SIG-M5 (cell line): ENCODE measurements around the gene RBBP8NL.

Experiments
- DNase-seq: peaks from one replicate; lab custom pipeline; 2025; lab: John Stamatoyannopoulos, UW

The RBBP8NL gene

GRCh38 chr20:62461157-62461556, 33.8 kb upstream of the RBBP8NL start:
- no peak for DNase-seq

- no peak for DNase-seq
These were observed 33.3 kb upstream of the RBBP8NL start for GRCh38 chr20:62460678-62461077.

DNA sequence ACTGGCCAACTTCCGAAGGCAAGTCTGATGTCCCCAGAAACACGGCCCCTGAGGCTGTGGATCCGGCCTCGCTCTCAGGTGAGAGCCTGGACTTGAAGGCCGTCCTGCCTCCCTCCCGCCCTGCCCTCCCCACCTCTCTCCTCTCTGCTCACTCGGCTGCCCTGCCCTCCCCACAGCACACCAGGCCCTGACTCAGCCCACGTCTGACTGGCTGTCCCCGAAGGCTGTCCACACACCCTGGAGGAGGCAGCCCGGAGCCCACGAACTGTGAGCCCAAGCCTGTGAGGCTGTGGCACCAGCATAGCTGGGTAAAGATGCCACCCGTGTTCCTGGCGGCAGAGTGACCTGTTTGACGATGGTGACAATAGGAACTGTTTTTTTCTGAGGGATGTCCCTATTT, 32.1 kb upstream of the RBBP8NL start:
- DNase-seq: no peak

GRCh38 chr20:62458275-62459251, 31.2 kb upstream of the RBBP8NL start:
- no peak for DNase-seq

GRCh38 chr20:62457831-62458230, 30.5 kb upstream of the RBBP8NL start:
- no peak for DNase-seq

- DNase-seq: no peak
These were observed 29.8 kb upstream of the RBBP8NL start for GRCh38 chr20:62457098-62457497.

GRCh38 chr20:62455929-62456328, 28.6 kb upstream of the RBBP8NL start:
- DNase-seq: no peak

DNA sequence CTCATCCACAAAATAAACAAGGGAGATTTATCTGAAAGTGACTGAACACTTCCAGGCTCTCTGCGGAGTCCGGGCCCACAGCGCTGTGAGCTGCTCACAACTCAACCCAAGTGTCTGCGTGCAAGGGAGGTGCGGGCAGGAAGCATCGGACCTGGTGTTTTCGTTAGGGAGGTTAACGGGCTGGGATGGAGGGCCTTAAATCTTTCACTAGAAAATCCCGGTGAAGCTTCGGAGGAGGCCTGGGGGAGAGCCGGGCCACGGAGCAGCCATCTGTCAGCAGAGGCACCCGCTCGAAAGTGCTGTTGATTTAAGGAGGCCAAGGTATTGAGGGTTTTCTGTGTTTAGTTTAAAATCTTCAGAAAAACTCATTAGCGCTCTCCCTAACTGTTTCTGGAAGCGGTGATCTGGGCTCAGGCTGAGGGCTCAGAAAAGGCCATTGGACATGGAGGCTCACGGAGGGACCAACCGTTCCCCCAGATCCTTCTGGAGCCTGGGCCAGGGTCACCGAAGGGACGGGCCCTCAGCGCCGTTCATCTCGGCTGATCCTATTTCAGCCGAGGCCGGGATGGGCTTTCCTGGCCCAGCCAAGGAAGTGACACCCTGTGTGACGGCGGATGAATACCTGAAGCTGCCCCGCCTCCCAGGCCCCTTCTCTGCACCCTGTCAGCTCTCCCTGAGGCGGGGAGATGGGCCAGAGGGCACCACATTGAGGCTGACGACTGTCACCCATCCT, 27.7 kb upstream of the RBBP8NL start:
- no peak for DNase-seq

DNA sequence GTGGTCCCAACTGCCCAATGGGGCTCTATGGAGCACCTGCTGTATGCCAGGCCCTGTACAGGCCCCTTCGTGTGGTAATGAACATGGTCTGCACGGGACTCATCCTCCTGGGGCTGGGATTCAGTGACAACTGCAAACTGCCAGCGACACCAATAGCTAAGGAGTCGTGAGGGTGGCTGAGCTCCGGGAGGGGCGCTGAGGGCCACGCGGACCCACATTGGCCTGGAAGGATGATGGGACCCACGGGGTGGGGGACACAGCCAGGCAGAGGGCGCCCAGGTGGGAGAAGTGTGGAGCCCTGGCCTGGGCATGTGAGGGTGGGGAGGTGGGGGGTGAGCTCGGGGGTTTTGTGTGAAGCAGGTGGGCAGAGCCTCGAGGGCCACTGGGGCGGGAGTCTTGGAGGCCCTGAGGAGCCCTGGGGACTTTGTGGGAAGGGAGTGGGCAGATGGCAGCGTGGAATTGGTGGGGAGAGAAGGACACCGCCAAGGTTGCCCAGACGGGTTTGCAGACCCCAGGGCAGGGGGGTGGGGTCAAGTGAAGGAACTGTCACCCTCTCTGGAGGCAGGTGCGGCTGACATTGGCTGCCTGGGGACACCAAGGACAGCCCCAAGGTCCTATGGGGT, 26.0 kb upstream of the RBBP8NL start:
- no peak for DNase-seq

GRCh38 chr20:62452475-62453095, 25.2 kb upstream of the RBBP8NL start:
- DNase-seq: no peak

DNA sequence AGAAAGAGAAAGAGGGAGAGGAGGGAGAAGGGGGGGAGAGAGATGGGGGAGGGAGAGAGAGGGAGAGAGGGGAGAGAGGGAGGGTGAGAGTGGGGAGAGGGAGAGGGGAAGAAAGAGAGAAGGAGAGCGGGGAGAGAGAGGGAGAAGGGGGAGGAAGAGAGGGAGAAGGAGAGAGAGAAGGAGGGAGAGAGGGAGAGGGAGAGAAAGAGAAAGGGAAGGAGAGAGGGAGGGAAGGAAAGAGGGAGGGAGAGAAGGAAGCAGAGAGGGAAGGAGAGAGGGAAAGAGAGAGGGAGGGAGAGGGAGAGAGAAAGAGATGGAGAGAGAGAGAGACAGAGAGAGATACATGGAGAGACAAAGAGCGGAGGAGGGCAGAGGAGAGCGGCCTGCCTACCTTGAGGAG, 24.6 kb upstream of the RBBP8NL start:
- DNase-seq: no peak

GRCh38 chr20:62451156-62451767, 23.9 kb upstream of the RBBP8NL start:
- DNase-seq: no peak

DNA sequence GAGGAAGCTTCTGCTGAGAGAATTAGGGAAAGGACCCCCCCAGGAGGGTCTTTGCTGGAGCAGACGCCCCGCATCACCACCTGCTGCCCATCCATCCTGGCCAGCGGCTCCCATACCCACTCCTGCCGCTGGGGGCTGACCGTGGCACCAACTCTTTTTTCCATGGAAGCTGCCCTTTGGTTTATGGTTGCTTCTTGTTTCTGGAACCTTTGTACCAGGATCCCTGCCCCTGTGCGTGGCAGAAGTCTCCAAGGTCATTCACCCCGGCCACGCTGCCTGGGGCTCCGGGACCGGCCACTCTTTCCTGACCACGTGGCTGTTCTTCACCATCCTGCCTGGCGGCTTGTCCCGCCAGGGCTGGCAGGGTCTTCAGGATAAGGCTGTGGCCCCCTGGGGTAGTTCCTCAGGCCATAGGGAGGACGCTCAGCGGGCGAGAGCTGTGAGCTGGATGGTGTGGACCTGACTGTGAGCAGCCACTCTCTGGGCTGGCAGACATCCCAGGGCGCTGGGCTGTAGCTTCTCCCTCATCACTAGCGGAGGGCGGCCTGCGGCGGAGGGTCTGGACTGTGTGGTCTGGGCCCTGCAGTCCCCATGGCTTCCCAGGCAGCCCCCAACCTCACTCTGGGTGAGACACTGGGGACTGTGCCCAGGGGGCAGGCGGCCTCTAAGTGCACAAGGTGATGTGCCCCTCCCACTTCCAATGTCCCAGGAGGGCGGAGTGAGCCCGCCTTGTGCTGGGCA, 22.8 kb upstream of the RBBP8NL start:
- no peak for DNase-seq

- DNase-seq: no peak
These were observed 21.4 kb upstream of the RBBP8NL start for GRCh38 chr20:62448788-62449187.

DNA sequence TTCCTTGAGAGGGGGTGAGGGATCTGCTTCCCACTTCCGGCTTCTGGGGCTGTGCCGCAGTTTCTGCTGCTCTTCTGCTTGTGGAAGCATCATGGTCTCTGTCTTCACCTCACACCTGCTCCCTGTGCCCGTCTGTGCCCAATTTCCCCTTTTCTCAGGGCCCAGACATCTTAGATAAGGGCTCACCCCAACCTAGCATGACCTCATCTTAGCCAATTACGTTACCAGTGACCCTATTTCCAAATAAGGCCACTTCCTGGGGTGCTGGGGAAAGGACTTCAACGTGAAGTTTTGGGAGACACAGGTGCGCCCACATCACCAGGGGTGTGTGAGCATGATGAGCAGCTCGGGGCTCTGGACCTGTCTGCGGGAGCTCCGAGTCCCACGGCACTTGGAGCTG, 20.7 kb upstream of the RBBP8NL start:
- DNase-seq: no peak

DNA sequence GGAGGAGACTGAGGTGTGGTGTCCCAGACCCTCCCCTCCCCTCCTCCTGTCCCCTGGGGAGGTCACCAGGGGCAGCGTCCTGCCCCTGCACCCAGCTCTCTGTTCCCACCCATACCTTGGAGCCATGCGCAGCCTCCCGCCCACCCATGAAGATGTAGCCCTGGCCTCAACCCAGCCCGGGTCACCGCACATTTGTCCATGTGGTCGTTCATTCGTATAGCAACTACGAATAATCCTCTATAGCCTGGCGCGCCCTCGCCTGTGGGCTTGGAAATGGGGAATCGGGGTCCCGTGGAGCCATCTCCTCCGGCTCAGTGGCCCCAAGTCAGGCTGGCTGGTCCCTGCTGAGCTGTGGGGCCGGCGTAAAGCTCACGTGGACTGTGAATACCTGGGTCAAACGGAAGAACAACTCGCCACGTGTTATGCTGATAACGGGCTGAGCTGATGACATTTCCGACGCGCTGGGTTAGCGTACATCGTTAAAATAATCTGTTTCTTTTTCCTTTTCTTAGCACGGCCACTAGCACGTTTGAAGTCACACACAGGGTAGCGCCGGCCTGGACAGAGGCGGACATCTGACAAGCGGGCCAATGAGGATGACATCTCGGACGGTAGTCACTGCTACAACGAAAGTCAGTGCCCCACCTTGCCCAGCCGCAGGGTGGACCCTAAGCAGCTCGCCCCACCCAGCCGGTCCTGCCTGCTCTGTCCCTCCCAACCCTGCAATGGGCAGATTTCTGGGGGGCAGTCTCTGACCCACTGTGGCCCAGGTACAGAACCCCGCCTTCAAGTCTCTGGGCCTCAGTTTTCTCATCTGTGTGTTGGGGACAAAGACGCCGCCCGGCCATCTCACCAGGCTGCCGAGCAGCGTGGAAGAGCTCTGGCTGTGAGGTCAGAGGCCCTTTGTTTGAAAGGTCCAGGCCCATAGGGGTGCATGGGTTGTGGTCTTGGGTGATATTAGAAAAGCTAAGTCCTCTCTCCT, 19.8 kb upstream of the RBBP8NL start:
- DNase-seq: no peak

DNA sequence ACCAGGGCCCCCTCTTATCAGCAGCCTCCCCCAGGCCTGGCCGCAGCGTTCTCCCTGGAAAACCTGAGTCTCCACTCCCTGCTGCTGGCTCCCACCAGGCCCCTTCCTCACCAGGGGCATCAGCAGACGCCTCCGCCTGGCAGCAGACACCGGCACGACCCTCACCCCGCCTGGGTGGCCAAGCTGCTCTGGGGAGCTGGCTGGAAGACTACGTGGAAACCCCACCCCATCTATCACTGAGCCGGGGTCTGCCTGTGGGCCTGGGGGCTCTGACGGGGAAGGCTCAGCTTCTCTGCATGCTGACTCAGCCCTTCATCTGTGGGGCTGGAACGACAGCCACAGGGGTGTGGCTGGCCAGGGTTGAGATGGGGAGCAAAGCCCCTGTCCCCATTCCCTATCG, 19.1 kb upstream of the RBBP8NL start:
- DNase-seq: no peak

- no peak for DNase-seq
These were observed 18.4 kb upstream of the RBBP8NL start for GRCh38 chr20:62445553-62446340.

DNA sequence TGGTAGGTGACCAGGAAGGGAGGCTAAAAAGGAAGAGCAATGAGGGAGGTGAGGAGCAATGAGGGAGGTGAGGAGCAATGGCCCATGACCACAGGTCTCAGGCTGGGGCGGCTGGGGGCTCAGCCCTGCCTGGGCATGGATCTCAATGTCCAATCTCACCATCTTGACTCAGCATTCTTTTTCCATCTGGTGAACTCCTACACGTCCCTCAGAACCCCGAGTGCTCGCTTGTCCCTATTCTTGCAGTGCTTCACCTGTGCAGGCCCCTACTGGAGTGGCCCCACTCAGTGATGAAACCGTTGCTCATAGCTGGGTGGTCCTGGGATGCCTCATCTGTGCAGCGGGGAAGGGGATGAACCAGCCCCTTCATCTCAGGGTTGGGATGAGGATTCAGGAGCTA, 16.9 kb upstream of the RBBP8NL start:
- DNase-seq: no peak
